Measurements from ENCODE around the gene NSMCE3. TPM values are rescaled to one million over a fixed set of nuclear protein-coding genes. Genes with fewer than 3 reads are reported as not detected.

Gene NSMCE3
- total and polyA plus RNA-seq, 2 experiments from 2014 or later = 9.7 to 10.0 TPM

- TF ChIP-seq, protein P1, sequence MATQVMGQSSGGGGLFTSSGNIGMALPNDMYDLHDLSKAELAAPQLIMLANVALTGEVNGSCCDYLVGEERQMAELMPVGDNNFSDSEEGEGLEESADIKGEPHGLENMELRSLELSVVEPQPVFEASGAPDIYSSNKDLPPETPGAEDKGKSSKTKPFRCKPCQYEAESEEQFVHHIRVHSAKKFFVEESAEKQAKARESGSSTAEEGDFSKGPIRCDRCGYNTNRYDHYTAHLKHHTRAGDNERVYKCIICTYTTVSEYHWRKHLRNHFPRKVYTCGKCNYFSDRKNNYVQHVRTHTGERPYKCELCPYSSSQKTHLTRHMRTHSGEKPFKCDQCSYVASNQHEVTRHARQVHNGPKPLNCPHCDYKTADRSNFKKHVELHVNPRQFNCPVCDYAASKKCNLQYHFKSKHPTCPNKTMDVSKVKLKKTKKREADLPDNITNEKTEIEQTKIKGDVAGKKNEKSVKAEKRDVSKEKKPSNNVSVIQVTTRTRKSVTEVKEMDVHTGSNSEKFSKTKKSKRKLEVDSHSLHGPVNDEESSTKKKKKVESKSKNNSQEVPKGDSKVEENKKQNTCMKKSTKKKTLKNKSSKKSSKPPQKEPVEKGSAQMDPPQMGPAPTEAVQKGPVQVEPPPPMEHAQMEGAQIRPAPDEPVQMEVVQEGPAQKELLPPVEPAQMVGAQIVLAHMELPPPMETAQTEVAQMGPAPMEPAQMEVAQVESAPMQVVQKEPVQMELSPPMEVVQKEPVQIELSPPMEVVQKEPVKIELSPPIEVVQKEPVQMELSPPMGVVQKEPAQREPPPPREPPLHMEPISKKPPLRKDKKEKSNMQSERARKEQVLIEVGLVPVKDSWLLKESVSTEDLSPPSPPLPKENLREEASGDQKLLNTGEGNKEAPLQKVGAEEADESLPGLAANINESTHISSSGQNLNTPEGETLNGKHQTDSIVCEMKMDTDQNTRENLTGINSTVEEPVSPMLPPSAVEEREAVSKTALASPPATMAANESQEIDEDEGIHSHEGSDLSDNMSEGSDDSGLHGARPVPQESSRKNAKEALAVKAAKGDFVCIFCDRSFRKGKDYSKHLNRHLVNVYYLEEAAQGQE (IDR thresholded peaks at IDR 0.05; ENCODE audit: unreplicated experiment) = no peak
- TF ChIP-seq ZNF331 (CRISPR knock-in tag; IDR thresholded peaks at IDR 0.05; ENCODE audit: low read depth) (no peak), ZNF114 (CRISPR knock-in tag; IDR thresholded peaks at IDR 0.05) (no peak), POLR2AphosphoS5 (IDR thresholded peaks at IDR 0.05; ENCODE audit: low read depth) (no peak), NANOG (IDR thresholded peaks at IDR 0.05; ENCODE audit: borderline replicate concordance) (no peak)
Measured at GRCh38 chr15:29275855-29276254, 6.2 kb upstream of the NSMCE3 start (continued).

DNA sequence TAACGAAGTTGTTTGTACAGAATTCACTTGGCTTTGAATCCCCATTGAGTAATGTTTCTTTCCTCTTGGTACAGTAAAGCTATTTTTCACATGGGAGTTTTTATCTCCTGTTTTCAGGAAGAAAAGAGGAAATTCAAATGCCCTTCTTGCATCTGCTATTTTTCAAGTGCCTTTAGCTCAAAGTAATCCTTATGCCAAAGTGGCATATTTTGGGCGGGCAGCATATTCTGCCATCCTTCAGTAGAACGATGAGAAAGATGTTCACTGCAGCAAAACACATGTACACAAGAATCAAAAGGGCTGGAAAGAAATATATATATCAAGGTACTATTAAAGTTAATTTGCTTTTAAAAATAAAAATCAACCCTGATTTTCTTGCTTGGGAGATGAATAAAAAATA is 5.3 kb upstream of the NSMCE3 start:
- no peak overlapping the region for H3K27ac Mint-ChIP-seq
- no peaks in the 10 kb centered on the region for H3F3A ChIP-seq (replicated peaks; ENCODE audit: low read depth)
- H3K27ac ChIP-seq (ENCODE audit: low read depth) = no peak overlapping the region
- H2AFZ ChIP-seq = no peak overlapping the region
- H3K4me3 Mint-ChIP-seq = no peak overlapping the region
- H3K4me3 ChIP-seq = no peak overlapping the region
- H3K4me1 ChIP-seq (ENCODE audit: insufficient read depth) = peaks cover 10% of the 10 kb centered on the region
- H3K9me3 Mint-ChIP-seq = no peaks in the 10 kb centered on the region
- H3K27me3 ChIP-seq (ENCODE audit: insufficient read depth) = no peaks in the 10 kb centered on the region; the same call in 1 of the 2 replicates
- H3K36me3 ChIP-seq (ENCODE audit: insufficient read depth) = no peaks in the 10 kb centered on the region
- no peaks in the 10 kb centered on the region for H3K79me2 ChIP-seq (replicated peaks; ENCODE audit: insufficient read depth)
- no peak for ATAC-seq
- DNase-seq (ENCODE audit: low spot score) = no peak
- no peak overlapping the region for H3K4me2 ChIP-seq
- no peaks in the 10 kb centered on the region for H4K20me1 ChIP-seq (replicated peaks; ENCODE audit: insufficient read depth)
- no peaks in the 10 kb centered on the region for H3K9me2 ChIP-seq (ENCODE audit: insufficient read depth)
- H3K27me3 Mint-ChIP-seq (ENCODE audit: insufficient read depth, low read depth, poor library complexity) = peaks cover 2% of the 10 kb centered on the region
- H3K36me3 Mint-ChIP-seq (ENCODE audit: low read depth) = no peaks in the 10 kb centered on the region
- peaks cover 7% of the 10 kb centered on the region; the same call in 2 of the 3 replicates for H3K4me1 Mint-ChIP-seq
- TF ChIP-seq POLR2AphosphoS5 (IDR thresholded peaks at IDR 0.05; ENCODE audit: low read depth) (no peak), CREB1 (CRISPR knock-in tag; IDR thresholded peaks at IDR 0.05; ENCODE audit: low read depth) (no peak), EZH2 (IDR thresholded peaks at IDR 0.05; ENCODE audit: low read depth, unreplicated experiment) (no peak), NANOG (IDR thresholded peaks at IDR 0.05; ENCODE audit: borderline replicate concordance) (no peak), ZNF462 (CRISPR knock-in tag; IDR thresholded peaks at IDR 0.05) (no peak)
- TF ChIP-seq, protein P1 (IDR thresholded peaks at IDR 0.05; ENCODE audit: unreplicated experiment) = no peak
- TF ChIP-seq, protein P2, sequence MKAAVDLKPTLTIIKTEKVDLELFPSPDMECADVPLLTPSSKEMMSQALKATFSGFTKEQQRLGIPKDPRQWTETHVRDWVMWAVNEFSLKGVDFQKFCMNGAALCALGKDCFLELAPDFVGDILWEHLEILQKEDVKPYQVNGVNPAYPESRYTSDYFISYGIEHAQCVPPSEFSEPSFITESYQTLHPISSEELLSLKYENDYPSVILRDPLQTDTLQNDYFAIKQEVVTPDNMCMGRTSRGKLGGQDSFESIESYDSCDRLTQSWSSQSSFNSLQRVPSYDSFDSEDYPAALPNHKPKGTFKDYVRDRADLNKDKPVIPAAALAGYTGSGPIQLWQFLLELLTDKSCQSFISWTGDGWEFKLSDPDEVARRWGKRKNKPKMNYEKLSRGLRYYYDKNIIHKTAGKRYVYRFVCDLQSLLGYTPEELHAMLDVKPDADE (IDR thresholded peaks at IDR 0.05) = no peak

Data from GM23338 (cell line).